T-helper 22 cell (primary cell): ENCODE measurements around the gene COPS7A.
A peak's percentile ranks its signal among the peaks of the same experiment; 100 is the strongest.

ENCODE experiments used
- DNase-seq: peaks from one replicate; pipeline ENCODE4 v3.0.0-alpha.2; 2020; ENCODE audit warnings: low read depth

COPS7A gene, protein sequence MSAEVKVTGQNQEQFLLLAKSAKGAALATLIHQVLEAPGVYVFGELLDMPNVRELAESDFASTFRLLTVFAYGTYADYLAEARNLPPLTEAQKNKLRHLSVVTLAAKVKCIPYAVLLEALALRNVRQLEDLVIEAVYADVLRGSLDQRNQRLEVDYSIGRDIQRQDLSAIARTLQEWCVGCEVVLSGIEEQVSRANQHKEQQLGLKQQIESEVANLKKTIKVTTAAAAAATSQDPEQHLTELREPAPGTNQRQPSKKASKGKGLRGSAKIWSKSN

DNA sequence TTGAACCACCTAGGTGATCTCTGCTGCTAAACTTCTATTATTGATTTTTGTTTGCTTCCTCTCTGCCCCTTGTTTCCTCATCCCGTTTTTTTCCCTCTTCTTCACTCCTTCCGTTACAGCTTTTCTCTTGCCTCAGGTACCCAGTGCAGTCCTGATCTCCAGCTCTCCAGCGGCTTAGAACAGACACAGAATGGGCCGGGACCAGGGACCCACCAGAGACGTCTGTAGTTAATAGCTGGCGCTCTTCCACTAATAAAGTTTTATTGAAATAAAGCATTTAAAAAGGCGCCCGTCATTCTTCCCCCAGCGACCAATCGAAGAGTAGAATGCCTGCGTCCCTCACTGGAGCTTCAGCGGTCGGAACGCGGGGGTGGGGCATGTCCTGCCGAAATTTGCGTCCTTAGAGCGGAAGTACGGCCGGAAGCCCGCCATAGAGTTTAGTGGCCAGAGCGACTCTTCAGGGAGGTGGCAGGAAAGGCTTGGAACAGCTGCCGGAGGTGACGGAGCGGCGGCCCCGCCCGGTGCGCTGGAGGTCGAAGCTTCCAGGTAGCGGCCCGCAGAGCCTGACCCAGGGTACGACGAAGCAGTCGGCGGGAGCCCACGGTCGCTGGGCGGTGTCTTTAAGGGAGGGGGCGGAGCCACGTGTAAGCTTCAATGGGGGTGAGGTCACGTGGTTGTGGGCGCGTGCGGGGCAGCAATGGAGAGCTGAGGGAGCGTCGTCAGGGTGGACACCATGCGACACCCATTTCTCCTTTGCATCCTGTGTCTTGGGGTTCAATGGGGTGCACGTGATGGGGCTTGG lies at the start of gene COPS7A:
Gene COPS7A (plus strand): TSS at position 440 of the 802 bp plus-strand sequence. CDS start 611 bp downstream, outside the sequence.
- DNase-seq = peak; percentile 91

DNA sequence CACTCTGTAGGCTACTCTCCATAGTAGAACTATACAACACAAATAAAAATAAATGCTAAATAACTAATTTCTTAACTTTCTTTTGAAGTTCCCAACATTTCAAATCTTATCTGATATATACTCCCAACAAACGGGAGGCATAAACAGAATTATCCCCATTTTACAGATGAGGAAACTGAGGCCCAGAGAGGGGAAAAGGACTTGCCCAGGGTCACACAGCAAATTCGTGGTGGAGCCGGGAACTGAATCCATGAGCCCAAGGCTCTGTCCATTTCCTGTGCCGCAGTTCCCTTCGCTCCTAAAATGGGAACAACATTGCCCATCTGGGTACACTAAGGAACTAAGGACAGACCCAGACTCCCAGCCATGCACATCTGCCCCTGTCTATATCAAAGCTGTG lies 46.9 kb upstream of the COPS7A start:
- no peak for DNase-seq

DNA sequence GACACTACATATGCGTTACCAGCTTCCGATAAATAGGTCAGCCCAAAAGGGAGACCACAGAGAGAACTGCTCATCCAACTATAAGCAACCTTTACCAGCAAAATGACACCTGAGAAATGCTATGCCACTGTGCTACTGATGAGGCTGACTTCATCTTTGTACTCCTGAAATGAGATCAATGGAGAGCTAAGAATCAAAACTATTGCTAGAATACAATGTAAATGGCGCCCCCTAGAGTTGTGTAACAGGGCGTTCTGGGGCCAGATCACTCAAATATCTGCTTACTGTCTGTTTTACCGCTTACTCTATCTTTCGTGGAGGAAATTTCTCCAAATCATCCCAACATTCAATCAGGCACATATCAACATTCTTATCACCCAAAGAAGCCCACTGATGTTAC lies 39.2 kb upstream of the COPS7A start:
- DNase-seq = no peak

DNA sequence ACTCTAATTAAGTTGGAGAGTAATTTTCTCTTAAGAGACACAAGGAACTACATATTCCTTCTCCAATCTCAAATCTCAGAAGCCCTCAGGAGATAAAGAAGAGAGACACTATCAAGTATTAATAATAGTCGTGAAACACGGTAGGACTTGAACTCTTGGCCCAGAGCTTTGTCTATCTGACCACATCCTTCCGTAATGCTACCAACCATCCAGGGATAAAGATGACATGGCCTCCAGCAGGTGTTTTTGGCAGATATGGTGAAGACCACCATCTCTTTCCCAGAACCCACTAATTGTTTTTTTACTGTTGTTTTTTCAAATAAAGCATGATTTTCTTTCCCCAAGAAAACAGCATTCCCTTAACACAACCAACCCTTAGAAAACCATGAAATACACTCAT lies 38.0 kb upstream of the COPS7A start:
- no peak for DNase-seq

DNA sequence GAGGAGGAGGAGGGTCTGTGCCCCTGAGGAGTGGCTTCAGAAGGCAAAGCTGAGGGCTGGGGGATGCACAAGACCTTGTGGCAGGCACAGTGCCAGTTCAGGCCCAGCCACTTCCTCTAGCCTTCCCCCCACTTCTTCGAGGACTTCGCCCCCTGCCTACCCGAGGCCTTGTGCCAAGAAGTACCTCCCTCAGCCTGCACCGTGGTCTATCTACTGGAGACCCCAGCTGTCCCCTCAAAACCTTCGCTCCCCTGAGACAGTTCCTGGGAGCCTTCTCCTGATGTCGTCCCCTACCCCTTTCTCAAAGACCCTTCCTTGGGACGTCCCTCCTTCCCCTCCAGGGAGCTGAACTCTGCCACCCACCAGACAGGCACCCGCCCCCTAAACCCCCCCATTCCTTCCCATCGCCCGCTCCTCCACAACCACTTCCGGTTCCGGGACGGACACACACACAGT lies 35.3 kb upstream of the COPS7A start:
- no peak for DNase-seq

DNA sequence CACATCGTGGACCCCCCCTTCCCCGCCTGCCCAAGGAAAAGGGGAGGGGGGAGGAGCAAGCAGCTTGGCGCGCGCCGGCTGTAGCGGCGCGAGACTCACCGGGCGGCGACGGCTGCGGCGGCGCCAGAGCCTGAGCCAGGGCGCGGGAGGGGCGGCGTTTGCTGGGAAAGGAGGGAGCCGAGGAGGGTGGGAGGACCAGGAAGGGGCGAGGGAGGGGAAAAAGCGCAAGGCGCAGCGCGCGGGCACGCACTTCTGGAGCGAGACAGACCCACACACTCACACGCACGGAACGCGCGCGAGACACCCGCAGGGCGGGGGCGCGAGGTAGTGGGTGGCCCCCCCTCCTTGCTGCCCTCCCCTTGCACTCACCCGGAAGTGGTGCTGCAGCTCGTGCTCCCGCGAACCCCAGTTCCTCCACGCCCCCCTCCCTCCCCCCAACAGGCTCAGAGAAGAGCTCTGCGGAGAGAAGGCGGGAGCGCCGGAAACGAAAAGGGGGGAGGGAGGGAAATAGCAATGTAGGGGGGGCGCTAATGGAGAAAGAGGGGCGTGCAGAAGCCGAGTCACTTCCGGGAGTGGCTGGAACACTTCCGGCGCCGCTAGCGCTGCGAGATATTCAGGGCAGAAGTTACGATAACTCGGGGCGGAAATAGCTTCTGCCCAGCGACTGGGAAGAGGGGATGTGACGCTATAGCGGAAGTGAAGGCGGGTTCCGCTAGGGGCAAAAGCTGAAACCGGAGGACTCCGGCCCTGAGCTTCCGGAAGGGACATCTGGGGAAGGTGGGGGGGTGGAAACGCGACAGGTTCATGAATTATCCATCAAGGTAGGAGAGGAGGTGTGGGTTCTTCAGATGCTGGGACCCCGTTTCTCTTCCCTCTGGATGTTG lies 34.6 kb upstream of the COPS7A start, which contains the start of gene ZNF384:
Gene ZNF384 (minus strand): TSS at position 377 of the 884 bp plus-strand sequence. CDS start 9,855 bp downstream, outside the sequence.
- DNase-seq = peak; percentile 96

DNA sequence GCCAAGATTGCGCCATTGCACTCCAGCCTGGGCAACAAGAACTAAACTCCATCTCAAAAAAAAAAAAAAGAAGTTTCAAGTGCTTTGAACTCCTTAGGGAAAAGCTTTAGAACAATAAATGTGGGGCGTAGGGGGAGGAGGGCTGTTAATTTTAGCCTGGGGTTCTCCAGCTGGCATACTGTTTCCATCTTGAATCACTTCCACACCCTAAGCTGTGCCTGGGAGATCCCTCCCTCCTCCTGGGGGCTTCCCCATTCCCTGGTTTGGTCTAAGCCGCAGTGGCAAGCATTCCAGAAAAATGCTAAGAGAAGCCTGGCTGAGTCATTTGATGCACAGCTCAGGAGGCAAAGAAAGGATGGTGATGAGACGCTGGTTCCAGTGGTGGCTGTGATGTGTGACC lies 32.4 kb upstream of the COPS7A start:
- no peak for DNase-seq

DNA sequence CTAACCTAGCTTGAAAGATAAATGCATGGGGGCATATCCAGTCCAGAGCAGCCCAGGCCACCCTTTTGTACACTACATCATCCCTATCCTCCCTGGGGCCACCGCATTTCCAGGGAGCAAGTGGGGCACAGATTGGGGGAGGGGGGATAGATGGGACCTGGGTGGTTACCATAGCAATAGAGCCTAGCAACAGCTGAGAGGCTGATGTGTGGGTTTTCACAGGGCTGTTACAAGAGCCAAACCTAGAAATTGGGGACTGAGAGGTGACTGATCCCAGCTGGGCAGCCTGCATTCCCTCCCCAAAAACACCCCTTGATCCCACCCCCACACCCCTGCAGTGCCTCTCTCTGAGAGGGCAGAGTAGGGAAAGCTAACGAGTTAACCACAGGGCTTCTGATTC lies 31.0 kb upstream of the COPS7A start:
- DNase-seq = no peak

DNA sequence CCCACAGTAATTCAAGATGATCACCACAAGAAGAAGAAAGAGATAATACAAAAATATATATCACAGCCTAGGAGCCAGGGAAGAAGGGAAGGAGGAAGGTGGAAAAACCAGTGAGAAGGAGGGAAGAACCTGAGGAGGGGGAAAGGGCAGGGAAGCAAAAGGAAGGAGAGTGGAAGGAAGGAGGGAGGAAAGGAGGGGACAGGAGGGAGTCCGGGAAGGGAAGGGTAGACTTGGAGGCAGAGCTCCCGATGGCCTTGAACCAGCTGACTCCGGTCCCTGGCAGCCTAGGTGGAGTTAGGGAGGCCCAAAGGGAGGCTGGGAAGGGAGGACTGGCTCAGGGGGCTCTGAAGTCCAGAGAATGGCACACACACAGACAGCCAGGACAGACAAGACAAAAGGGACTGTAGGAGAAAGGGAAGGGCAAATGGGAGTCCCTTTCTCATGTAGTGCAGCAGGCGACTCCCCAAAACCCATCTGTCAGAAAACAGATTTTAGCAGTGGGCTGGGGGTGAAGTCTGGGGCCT lies 30.0 kb upstream of the COPS7A start:
- no peak for DNase-seq

DNA sequence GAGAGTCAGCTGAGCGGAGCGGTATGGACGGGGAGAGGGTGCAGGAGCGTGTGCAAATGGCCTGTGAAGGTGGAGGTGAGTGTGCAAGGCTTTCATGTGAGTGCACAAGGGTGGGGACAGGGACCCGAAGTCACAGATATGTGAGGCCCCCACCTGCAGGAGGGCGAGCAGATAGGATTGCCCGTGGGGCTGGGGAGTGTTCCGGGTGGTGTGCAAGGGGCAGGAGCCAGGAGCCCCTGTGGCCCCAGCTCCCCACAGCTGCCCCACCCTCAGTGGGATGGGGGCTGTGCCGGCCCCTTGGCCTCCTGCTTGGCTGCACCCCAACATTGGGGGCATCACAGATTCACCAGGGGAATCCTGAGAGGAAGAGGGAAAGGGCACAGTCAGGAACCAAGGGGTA lies 29.1 kb upstream of the COPS7A start:
- DNase-seq = no peak

DNA sequence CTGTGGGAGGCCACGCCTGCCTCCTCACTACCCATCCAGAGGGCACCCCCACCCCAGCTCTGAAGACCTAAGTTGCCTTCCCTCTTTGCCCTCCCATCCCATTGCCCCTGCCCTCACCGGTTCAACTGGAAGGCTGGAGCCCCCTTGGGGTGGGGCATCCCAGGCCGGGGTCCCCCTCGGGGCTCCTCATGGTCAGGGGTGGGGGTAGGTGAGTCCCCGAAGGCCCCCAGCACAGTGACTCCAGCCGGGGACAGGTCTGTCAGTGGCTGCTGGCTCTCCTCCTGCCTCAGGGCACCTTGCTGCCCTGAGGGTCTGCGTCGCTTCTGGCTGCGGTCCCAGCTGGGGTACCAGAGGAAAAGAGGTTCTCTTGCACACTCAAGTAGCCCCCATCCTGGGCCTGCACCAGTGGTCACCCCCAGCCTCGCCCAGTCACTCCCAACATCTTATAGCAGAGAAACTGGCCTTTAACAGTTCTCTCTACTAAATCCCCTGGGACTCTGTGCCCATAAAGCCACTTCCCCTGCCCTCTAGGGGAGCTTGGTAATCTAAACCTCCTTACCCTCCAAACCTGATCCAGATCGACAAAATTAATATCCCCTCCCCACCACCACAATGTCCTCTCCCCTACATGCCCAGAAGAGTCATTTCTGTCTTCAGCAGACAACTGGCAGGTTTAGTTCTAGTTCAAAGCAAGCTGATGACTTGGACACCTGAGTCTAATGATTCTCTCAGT lies 28.4 kb upstream of the COPS7A start:
- DNase-seq = no peak

DNA sequence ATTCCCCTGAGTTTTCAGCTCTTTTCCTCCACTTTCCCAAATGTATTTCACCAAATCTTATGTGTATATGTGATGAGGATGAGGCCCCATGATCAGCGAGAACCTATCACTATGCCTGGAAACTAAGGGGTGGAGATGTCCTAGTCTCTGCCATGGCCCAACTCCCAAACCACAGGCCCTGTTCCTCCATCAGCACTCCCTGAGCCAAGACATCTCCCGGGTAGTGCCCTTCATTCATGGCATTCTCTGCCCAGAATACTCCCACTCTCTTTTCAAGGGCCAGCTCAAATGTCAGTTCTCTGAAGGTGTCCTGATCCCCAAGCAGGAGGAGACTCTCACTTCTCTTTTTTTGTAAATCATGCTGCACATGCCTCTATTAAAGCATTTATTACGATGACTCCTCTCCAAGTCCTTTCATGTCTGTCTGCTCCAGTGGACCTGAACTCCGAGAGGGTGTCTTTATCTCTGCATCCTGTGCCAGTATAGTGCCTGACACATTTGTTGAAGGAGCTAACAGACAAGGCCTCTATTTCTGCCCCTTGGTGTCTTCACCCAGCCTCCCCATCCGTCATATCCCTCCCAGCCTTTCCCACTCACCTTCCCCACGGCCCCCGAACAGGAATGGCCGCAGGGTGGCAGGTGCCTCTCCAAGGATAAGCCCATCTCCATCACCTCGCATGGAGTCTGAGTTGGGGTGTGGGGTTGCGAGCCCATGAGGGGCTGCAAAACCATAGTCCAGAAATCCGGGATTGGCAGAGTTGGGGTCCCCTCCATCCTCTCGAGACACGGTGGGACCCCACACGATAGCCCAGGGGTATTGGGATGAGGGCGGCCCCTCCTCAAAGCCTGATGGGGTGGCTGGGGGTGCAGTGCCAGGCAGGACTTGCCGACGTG lies 26.9 kb upstream of the COPS7A start:
- no peak for DNase-seq

DNA sequence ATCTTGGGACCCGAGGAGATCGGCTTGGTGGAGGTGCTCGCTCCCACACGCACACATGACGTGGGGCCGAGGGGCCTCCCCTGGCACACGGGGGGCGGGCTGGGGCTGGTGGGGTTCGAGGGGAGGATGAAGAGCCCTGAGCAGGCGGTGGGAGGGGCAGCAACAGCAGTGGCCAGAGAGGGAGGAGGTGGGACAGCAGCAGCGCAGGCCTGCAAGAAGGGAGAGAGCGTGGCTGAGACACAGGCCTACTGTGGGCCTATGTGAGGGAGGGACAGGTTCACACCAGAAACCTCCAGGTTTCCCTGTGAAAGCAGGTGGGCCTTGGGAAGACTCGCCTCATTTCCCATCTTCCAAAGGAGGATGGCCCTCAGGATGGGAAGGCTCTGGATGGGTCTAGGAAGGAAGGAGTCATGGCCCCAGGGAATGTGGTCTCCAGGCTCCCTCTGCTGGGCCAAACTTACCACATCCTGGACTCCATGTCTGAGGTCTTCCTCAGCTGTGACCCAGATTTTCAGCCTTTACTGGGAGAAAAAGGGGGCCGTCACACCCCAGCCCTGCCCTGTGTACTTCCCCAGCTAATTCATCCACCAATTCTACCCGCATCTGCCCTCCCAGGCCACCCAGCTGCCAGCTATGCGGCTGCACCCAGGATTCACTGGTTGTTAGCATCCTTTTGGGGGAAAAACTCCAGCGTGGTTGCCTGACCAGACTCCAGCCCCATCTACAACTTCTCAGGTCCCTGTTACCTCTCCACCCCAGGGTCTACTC lies 26.1 kb upstream of the COPS7A start:
- no peak for DNase-seq

DNA sequence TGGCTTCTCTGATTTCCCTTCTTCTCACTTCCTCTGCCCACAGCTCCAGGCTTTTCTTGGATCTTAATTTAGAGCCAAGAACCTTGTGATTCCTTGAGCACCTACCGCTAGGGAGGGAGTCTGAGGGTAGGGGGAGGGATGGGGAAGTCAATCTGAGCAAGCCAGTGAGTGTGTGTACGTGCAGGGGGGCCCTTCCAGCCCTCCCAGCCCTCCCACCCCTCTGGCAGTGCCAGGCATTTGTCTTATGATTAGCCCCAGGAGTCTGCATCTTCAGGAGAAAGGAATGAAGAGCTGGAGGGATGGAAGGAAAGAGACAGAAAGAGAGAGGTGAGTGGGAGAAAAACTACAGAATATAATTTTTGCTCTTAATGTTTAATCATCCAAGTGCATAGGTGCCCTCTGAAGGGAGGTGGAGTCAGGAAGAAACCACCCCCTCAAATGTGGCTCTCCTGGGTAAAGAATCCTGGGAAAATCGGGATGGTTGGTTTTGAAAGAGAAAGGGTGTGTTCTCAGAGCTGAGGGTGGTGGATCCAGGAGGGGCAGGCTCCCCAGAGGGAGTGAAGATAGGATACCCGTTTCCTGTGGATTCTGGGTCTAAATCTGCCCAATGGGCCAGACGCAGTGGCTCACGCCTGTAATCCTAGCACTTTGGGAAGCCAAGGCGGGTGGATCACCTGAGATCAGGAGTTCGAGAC lies 25.3 kb upstream of the COPS7A start:
- DNase-seq = no peak

DNA sequence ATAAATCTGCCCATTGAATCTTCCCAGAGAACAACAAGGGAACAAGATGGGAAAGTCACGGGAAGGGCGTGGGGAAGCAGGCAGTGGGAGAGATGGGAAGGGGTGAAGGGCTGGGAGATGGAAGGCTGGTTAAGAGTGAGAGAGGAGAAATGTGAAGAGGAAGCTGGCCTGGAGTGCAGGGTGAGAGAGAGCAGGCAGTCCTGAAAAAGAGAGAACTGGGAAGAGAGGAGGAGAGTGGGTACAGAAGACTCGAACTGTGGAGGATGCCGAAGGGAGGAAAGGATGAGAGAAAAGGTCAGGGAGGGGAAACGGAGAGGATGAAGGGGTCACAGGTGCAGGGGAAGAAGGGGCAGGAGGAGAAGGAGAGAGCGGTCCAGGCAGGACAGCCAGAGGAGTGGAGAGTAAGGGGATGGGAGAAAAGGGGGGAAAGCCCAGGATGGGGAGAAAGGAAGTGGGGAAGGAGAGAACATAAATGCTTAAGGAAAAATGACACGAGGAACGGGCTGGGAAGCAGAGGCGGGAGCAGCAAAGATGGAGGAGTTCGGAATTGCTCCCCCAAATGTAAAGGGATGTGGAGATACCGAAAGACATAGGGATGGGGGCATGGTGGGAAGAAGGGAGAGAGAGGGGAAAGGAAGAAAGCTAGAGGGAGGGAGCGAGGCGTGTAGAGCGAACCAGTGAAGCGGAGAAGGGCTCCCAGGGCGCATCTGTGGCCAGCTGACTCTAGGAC lies 24.4 kb upstream of the COPS7A start:
- DNase-seq = no peak

DNA sequence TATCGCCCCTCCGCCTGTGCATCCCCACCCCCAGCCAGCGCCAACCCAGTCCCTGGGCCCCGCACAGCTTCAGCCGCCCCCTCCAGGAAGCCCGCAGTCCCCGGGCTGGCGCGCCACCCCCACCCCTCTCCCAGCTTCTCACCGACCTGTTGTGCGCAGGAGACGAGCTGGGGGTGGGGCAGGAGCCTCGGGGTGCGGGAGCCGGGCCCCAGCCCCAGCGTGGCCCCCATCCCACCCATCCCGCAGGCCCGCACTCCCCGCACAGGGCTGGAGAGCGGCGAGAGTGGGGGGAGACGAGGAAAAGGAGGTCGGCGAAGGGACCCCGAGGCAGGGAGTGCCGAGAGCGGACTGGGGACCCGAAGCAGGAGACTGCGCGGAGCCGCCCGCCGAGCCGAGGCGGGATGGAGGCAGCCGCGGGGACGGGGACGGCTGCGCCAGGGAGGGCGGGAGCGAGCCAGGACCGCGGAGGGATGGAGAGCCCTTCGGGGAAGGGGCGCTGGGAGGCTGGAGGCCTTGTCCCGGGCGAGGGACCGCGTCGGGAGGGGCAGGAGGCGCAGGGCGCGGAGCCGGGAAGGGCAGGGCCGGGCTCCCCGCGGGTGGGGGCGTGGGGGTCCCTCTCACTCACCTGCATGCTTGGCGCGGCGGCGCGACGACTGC lies 23.7 kb upstream of the COPS7A start:
- no peak for DNase-seq

DNA sequence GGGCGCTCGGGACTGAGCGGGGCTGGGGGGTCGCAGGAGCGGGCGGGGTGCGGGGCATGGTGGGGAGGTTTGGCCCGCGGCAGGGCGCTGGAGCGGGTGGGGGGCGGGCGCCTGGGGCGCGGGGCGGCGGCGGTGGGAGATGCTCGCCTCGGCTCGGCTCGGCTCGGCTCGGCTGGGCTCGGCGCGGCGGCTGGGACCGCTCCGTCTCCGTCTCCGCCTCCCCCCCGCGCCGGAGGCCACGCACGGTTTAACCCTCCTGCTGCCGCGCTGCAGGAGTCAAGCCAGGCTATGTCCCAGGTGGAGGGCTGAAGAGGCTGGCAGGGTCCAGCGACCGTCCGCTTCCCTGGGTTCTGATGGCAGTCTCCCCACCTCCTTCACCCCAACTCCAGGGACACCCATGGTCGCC lies 23.2 kb upstream of the COPS7A start, which contains the start of gene PIANP:
Gene PIANP (minus strand): TSS at position 170 of the 406 bp plus-strand sequence. CDS start 2,754 bp downstream, outside the sequence.
- peak; percentile 19 for DNase-seq
